ENCODE measurements around the gene FECH. TPM values are rescaled to one million over a fixed set of nuclear protein-coding genes. Genes with fewer than 3 reads are reported as not detected.

The FECH gene
- total RNA-seq, 1 experiment from 2014 or later, result 24.1 TPM

DNA sequence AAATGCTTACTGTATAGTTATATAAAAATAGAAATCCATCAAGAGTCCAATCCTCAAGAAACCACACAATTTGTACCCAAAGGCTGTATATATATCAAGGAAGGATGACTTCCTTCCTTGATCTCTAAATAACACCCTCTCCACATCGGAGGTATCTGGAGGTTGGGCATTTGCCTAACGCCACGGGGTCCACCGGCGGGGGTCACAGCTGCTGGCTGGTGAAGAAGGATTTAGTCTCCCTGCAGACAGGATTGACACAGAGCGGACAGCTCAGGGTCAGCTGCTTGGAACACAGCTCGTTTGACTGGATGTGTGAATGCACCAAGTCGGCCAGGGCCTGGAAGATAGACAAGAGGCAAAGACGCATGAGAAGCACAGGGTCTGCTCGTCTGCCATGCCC, 36.0 kb downstream of the FECH start:
- Histone ChIP-seq H3K27me3 (ENCODE audit: insufficient read depth, low read length) (no peaks in the 10 kb centered on the region), H3K79me2 (ENCODE audit: insufficient read depth, low read length) (no peaks in the 10 kb centered on the region), H2BK120ac (ENCODE audit: low read depth, low read length, poor library complexity, severe bottlenecking) (no peak overlapping the region), H2BK15ac (ENCODE audit: low read depth, low read length) (no peak overlapping the region), H3K9me3 (ENCODE audit: control insufficient read depth, low read depth, low read length) (no peaks in the 10 kb centered on the region), H2BK20ac (ENCODE audit: low read depth, low read length, poor library complexity, severe bottlenecking) (no peak overlapping the region), H3K56ac (ENCODE audit: insufficient read length, low read depth, low read length) (no peak overlapping the region), H3K27ac (ENCODE audit: insufficient read length, low read depth, low read length) (no peak overlapping the region), H3K18ac (ENCODE audit: insufficient read length, low read depth, low read length) (no peak overlapping the region), H4K20me1 (ENCODE audit: control insufficient read depth, insufficient read depth, insufficient read length) (no peaks in the 10 kb centered on the region), H2AFZ (ENCODE audit: low read length) (no peak overlapping the region), H4K5ac (ENCODE audit: insufficient read length, low read depth, low read length) (no peak overlapping the region), H2BK5ac (ENCODE audit: insufficient read length, low read length) (no peak overlapping the region), H3K4me1 (ENCODE audit: insufficient read depth, low read length) (no peaks in the 10 kb centered on the region), H3K79me1 (ENCODE audit: insufficient read depth, low read depth, low read length, poor library complexity, severe bottlenecking) (no peaks in the 10 kb centered on the region), H4K8ac (replicated peaks; ENCODE audit: insufficient read length, low read depth, low read length) (no peak overlapping the region), H3T11ph (ENCODE audit: low read length) (no peak overlapping the region), H3K4me2 (ENCODE audit: insufficient read depth, insufficient read length, low read length) (no peak overlapping the region), H4K91ac (ENCODE audit: insufficient read length, low read depth, low read length) (no peak overlapping the region), H3K14ac (ENCODE audit: insufficient read depth, low read length) (no peak overlapping the region), H3K23me2 (ENCODE audit: insufficient read length, low read depth, low read length, poor library complexity, severe bottlenecking) (no peaks in the 10 kb centered on the region), H3K9ac (ENCODE audit: extremely low read depth, insufficient read length, low read length) (no peak overlapping the region), H3K4ac (ENCODE audit: low read depth, low read length) (no peak overlapping the region), H3K23ac (ENCODE audit: insufficient read length, low read depth, low read length) (no peak overlapping the region), H2BK12ac (ENCODE audit: insufficient read length, low read depth, low read length) (no peak overlapping the region), H2AK5ac (ENCODE audit: insufficient read length, low read length) (no peak overlapping the region)
- no peaks in the 10 kb centered on the region for H3K9me3 Mint-ChIP-seq
- no peaks in the 10 kb centered on the region for H3K27me3 Mint-ChIP-seq (ENCODE audit: low read depth)
- DNase-seq, result no peak
- no peaks in the 10 kb centered on the region for H3K4me1 Mint-ChIP-seq
- WGBS (ENCODE audit: extremely low coverage, insufficient read length, low lambda C conversion rate), result no CpG with 5 or more reads among the region's 10 CpGs
- no peak overlapping the region for H3K27ac Mint-ChIP-seq
- H3K4me3 Mint-ChIP-seq, result no peak overlapping the region
- TF ChIP-seq, protein P1, sequence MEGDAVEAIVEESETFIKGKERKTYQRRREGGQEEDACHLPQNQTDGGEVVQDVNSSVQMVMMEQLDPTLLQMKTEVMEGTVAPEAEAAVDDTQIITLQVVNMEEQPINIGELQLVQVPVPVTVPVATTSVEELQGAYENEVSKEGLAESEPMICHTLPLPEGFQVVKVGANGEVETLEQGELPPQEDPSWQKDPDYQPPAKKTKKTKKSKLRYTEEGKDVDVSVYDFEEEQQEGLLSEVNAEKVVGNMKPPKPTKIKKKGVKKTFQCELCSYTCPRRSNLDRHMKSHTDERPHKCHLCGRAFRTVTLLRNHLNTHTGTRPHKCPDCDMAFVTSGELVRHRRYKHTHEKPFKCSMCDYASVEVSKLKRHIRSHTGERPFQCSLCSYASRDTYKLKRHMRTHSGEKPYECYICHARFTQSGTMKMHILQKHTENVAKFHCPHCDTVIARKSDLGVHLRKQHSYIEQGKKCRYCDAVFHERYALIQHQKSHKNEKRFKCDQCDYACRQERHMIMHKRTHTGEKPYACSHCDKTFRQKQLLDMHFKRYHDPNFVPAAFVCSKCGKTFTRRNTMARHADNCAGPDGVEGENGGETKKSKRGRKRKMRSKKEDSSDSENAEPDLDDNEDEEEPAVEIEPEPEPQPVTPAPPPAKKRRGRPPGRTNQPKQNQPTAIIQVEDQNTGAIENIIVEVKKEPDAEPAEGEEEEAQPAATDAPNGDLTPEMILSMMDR (conservative IDR thresholded peaks at IDR 0.05), result no peak
- peaks cover 0 to 8% (median 0%) of the 10 kb centered on the region in 3 experiments; a peak in 3 of 7 replicates for H3K36me3 Mint-ChIP-seq (ENCODE audit: insufficient read depth in 1 of 3, low read depth in 3 of 3)

Data from H9 (cell line).